UCSD-AML1 (cell line): ENCODE measurements around the gene RNU1-3.
A peak's percentile ranks its signal among the peaks of the same experiment; 100 is the strongest.
"Not testable (repeated sequence)": the region's sequence is repeated elsewhere in the genome, so short reads cannot be mapped to it uniquely, and the experiment has no call there.

Experiments
- DNase-seq: peaks from one replicate; lab custom pipeline; 2025; ENCODE audit not compliant: unreplicated experiment; lab: John Stamatoyannopoulos, UW

RNU1-3 gene

DNA sequence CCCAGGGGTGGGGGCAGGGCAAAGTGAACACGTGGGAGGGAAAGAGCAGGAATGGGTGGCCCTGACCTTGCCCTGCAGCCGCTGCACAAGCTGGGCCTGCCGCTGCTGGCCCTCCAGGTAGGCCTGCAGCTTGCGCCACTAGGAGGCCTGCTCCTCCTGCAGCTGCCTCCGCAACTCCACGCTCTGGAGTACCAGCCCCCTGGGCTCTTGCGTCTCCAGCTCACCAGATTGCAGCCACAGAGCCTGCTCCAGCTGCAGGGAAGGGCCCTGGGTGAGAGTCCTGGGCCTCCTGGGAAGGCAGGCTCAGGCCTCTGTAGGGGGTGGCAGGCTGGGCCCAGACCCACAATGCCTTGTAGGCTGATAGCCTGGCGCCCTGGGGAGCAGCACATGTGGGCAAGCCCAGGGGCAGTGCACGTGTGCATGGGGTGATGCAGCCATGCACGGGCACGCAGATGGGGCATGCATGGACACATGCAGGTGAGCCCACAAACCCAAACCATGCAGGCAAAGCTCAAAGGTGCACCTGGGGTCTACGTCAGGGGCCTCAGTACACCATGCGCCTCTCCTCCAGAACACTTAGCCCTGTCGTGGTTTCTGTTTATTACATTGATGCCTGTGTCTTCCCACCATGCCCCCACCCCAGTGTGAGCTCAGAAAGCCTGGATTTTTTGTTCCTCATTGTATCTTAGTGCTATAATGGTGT is 9.6 kb downstream of the RNU1-3 start:
- DNase-seq: not testable (repeated sequence)

DNA sequence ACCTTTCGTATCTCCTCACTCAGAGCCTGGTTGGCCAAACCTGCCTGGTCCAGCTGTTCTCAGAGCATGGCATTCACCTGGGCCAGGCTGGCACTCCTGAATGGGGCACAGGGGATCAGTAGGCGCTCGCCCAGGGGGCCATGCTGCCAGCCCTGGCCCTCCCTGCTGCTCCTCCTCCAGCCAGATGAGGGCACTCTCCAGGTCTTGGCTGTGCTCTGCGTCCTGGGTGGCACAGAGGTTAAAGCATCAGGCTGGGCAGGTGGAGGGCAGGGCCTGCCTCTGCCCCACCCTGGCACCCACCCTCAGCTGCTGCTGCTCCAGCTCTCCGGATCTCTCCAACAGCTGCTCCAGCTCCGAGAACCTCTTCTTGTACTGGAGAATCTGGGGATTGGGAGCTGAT is 10.2 kb downstream of the RNU1-3 start:
- DNase-seq: not testable (repeated sequence)

DNA sequence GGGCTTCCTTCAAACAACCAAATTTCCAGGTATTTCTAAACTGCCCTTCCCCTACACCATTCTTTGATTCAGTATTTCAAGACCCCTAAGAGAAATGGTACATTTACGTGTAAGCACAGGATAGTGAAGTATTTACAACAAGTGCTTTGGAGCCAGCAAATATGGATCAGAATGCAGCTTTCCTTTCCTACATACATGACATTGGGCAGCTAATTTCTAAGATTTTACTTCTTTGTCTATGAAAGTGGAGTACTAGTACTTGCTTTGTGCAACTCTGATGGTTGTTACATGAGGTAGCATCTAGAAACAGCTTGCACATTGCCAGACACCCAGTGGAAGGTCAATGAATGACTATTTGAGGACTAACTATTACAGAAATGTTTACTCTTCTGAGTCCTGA is 15.2 kb downstream of the RNU1-3 start:
- DNase-seq: not testable (repeated sequence)

DNA sequence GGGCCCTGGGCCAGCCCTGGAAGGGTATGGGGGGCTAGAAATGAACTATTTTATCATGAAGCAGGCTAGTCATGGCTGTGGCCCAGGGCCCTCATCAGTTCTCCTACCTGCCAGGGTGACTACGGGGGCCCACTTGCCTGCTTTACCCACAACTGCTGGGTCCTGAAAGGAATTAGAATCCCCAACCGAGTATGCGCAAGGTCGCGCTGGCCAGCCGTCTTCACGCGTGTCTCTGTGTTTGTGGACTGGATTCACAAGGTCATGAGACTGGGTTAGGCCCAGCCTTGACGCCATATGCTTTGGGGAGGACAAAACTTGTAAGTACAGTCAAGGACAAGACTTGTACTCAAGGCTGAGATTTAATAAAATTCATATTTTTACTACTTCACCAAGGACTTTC is 16.8 kb downstream of the RNU1-3 start:
- not testable (repeated sequence) for DNase-seq

DNA sequence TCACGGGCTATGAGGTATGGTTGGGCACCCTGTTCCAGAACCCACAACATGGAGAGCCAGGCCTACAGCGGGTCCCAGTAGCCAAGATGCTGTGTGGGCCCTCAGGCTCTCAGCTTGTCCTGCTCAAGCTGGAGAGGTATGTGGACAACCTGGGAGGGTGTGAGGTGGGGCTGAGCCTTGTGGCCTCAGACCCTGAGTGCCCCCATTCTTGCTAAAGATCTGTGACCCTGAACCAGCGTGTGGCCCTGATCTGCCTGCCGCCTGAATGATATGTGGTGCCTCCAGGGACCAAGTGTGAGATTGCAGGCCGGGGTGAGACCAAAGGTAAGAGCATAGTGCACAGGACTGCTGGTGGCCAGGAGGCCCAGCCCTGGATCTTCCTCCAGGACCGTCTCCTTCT is 17.4 kb downstream of the RNU1-3 start:
- not testable (repeated sequence) for DNase-seq

DNA sequence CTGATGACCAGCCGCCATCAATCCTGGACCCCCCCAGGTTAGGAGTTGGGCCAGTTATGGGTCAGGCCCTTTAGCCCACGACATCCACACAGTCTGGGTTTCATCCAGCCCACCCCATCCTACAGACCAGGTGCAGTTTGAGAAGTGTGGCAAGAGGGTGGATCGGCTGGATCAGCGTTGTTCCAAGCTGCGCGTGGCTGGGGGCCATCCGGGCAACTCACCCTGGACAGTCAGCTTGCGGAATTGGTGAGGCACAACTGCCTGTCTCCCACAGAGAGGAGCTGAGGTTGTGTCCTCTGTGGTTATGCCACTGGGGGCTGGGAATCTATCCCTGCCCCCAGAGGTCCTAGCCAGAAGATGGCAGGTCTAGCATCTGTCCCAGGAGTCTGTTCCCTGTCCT is 18.0 kb downstream of the RNU1-3 start:
- not testable (repeated sequence) for DNase-seq

DNA sequence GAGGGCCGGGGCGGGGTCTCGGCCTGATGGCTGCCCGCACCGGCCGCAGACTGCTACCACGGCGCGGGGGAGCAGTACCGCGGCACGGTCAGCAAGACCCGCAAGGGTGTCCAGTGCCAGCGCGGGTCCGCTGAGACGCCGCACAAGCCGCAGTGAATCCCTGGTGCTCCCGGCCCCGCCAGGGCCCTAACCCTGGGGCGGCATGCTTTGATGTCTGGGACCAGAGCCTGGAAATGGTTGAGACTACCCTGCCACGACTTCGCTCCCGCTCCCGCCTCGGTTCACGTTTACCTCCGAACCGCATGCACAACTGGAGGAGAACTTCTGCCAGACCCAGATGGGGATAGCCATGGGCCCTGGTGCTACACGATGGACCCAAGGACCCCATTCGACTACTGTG is 18.5 kb downstream of the RNU1-3 start:
- not testable (repeated sequence) for DNase-seq

DNA sequence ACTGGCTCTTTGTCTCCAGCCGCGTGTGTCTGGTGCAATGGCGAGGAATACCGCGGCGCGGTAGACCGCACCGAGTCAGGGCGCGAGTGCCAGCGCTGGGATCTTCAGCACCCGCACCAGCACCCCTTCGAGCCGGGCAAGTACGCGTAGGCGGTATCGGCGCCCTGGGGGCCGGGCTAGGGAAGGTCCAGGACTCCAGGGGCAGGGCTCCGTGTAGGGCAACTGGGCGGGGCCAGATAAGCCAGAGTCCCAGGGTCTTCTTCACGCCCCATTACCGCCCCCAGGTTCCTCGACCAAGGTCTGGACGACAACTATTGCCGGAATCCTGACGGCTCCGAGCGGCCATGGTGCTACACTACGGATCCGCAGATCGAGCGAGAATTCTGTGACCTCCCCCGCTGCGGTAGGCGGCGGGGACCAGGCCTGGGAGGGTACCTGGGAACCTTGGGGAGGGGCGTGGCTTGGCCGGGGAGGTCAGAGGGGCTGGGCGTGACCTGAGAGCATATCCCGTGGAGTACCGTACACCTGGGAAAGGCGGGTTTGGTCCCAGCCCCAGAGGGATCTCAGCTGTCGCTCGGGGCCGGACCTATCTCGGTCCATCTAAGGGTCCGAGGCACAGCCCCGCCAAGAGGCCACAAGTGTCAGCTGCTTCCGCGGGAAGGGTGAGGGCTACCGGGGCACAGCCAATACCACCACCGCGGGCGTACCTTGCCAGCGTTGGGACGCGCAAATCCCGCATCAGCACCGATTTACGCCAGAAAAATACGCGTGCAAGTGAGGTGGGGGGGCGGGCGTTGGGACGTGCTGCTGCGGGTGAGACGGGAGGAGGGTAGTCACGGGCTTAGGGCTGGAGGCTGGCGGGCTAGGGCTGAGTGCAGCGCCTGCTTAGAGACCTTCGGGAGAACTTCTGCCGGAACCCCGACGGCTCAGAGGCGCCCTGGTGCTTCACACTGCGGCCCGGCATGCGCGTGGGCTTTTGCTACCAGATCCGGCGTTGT is 19.3 kb downstream of the RNU1-3 start:
- DNase-seq: not testable (repeated sequence)

DNA sequence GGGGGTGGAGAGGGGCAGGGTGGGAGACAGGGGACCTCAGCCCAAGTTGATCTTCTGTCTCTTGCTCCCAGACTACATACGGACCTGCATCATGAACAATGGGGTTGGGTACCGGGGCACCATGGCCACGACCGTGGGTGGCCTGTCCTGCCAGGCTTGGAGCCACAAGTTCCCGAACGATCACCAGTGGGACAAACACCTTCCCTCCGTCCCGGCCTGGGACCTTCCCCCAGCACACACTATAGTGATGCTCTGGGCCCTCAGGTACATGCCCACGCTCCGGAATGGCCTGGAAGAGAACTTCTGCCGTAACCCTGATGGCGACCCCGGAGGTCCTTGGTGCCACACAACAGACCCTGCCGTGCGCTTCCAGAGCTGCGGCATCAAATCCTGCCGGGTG is 20.0 kb downstream of the RNU1-3 start:
- DNase-seq: not testable (repeated sequence)

DNA sequence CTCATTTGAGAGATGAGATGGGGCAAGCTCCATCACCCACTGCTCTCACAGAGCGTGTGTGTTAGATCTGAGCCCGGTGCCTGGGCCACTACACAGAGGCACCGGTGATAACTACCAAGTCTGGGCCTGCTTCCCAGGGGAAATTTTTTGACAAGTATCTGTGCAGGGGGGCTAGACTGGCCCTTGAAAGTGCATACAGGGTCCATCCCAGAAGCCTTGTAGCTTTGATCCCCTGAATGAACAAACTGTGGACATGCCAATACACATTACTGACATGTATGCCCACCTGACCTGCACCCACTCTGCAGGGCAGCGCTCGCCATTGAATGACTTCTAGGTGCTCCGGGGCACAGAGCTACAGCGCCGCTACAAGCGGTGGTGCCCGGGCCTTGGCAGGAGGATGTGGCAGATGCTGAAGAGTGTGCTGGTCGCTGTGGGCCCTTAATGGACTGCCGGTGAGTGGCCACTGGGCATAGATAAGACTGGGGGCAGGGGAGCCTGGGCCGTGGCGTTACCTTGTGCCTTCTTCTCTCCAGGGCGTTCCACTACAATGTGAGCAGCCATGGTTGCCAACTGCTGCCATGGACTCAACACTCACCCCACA is 20.6 kb downstream of the RNU1-3 start:
- DNase-seq: not testable (repeated sequence)

DNA sequence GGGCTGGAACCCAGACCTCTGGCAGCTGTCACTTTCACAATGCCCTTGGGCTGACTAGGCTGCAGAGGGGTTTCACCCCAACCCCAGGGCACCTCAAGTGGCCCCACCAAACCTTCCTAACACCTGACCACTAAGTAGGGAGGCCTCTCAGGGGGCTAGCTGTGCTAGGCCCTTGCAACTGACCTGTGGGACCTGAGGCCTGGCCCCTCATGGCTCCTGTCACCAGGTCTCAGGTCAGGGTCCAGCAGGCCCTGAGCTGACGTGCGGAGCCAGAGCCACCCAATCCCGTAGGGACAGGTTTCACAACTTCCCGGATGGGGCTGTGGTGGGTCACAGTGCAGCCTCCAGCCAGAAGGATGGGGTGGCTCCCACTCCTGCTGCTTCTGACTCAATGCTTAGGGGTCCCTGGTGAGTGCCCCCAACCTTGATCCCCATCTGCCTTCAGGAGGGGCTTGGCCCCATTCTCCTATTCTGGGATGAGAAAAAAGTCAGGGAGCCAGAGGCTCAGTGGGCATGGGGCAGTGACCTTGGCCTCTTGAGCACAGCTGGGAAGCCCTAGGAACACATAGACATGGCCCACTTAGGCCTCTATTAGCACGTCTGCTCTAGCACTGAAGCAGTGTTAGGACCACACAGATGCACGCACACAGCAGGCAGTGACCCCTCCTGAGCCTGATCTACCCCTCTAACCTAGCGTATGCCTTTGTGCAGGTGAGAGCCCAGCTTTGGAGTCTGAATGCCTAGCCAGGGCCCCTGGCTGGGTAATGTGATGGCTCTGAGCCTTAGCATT is 21.3 kb downstream of the RNU1-3 start:
- not testable (repeated sequence) for DNase-seq

DNA sequence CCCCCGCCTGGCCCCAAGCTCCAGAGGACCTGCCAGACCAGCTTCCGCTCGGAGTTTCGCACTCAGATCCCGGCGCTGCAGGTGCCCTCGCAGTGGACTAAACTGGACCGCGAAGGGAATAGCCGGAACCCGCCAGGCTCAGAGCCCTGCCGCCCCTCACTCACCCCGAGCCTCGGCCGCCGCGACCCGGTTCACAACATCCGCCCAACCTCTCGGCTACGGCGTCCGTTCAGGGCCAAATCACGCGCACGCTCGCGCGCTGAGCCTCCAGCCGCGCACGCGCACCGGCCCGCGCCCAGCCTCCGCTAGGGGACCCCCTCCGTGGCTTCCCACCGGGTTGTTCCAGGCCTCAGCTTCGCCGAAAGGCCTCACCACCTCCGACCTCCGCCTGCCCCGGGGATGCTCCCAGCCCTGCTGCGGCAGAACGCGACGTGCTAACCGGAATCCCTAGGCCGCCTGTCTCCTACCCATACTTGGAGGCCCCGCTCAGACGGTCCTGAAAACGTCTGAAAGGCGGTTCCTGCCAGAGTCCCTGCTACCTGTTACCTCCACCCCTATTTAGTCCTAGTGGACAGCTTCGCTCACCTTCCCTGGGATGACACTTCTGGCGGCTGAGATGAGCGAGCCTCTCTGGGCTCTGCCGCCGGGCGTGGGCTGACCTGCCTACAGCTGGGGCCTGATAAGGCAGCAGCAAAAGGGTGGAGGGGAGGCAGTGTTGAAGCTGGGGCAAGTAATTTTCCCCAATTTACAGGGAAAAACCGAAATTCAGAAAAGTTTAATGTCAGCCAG is 22.1 kb downstream of the RNU1-3 start:
- DNase-seq: peak; percentile 99

DNA sequence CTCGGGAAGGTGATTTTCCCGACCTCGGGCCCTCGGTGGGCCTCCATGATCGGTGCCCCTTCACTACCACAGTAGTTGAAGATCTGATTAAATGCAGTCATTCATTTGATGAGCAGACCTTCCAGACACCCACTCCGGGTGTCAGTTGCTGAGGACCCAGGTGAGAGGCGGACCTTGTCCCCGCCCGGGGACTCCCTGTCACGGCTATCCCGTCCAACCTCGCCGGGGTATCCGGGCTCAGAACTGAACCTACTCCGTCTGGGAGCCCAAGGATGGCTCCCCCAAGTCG is 22.6 kb downstream of the RNU1-3 start:
- no peak for DNase-seq

DNA sequence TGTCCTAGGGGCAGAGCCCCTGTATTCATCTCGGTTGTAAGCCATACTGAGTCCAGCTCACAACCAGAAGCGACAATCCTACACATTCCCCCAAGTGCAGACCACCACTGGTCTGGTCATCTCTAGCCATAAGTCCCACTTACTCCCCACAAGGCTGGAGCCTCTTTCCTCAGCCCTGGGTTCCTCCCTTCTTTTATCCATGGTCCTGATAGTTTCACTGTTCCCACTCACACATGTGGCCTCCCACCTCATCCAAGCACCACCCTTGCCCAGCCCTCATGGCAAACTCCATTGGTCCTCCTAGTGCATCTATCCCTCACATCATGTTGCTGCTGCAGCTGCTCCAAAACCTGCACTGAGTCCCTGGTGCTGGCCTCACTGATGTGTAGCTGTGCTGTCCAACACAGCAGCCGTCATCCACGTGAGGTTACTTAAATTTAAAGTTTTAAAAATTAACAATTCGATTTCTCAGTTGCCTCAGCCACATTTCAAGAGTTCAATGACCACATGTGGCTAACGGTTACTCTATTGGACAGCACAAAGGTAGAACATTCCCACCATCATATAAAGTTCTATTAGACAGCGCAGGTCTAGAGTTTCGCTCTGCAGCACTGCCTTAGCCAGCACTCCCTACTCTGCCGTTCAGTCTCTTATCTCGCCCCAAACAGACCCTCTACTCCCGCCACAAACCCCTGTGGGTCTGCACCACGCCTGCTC is 23.1 kb downstream of the RNU1-3 start:
- not testable (repeated sequence) for DNase-seq

DNA sequence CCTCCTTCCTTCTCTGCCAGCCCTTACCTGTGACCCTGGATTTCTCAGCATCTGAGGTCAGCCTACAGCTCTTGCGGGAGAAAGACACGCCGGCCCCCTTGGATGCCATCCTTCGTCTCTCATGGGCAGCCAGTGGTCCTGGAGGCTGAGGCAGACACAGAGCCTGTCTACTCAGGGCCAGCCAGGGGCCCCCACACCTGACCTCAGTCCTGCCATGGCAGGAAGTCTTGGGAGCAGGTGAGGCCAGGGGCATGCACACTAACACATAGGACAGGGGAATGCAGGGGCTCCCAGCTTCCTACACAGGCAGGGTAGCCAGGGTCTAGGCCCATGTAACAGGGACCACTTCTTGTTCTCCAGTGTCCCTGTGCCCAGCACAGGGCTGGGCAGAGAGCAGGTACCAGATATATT is 23.7 kb downstream of the RNU1-3 start:
- not testable (repeated sequence) for DNase-seq

DNA sequence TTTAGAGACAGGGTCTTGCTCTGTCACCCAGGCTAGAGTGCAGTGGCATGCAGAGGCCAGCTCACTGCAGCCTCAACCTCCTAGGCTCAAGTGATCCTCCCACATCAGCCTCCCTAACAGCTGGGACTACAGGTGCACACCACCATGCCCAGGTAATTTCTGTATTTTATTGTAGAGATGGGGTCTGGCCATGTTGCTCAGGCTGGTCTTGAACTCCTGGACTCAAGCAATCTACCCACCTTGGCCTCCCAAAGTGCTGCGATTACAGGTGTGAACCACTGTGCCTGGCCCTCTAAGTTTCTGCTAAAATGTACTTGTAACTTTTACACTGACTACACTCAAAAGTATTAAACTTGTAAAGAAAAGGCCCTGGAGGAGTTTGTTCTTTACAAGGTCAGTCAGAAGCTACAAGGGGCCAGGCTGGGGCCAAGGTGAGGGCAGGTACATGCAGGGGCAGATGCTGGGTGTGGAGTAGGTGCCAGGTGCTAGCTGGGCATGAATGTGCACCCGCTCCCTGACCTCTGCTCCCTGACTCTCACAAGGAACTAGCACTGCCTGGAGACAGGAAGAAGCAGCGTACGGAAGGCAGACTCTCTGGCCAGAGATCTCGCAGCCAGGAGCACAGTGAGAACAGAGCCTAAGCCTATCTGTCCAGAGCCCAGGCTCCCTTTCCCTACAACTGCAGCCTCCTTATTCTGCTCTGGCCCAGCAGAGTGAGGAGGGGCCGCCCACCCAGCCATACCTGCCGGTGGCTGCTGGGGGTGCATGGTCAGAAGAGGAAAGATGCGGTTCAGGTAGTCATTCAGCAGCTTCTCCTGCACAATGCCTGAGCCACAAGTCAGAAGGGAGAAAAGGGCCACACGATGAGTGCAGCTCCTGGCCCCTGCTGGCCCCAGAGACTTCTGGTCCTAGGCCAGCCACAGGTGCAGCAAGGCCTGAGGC is 24.5 kb downstream of the RNU1-3 start:
- DNase-seq: not testable (repeated sequence)

DNA sequence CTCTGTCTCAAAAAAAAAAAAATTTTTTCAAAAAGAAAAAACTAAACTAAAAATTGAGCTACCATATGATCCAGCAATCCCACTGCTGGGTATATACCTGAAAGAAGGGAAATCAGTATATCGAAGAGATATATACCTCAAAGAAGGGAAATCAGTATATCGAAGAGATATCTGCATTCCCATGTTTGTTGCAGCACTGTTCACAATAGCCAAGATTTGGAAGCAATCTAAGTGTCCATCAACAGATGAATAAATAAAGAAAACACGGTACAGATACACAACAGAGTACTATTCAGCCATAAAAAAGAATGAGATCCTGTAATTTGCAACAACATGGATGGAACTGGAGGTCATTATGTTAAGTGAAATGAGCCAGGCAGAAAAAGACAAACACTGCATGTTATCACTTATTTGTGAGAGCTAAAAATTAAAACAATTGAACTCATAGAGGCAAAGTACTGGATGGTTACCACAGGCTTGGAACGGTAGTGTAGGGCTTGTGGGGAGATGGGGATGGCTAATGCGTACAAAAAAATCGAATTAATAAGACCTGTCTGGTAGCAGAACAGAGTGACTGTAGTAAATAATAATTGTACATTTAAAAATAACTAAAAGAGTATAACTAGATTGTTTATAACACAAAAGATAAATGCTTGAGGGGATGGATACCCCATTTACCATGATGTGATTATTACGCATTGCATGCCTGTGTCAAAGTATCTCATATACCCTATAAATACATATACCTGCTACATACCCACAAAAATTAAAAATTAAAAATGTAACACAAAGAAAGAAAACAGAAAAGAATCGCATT is 25.4 kb downstream of the RNU1-3 start:
- not testable (repeated sequence) for DNase-seq
